HL-60 (cell line): ENCODE measurements around the gene GIPC1.
A peak's percentile ranks its signal among the peaks of the same experiment; 100 is the strongest.

ENCODE experiments used
- DNase-seq, 2 experiments: peaks; one replicate each; pipeline ENCODE4 v3.0.0-alpha.2; 2010 to 2020; ENCODE audit warnings: low read depth in 1 of 2, low spot score in 1 of 2
- H3K27ac ChIP-seq: fragments of 250-450 bp; sonication (Bioruptor Pico); replicated peaks from 2 replicates; pipeline ENCODE4 v1.5.1; 2020; ENCODE audit warnings: mild to moderate bottlenecking, moderate library complexity
- H3K27me3 ChIP-seq: fragments of 250-450 bp; sonication (Bioruptor Pico); 2 replicates; pipeline ENCODE4 v1.5.1; 2021; ENCODE audit warnings: mild to moderate bottlenecking, moderate library complexity; ENCODE audit not compliant: insufficient read depth, poor library complexity, severe bottlenecking
- H3K4me3 ChIP-seq: replicated peaks from 2 replicates; pipeline ENCODE4 v1.5.1; 2011; ENCODE audit warnings: mild to moderate bottlenecking, control low read depth, low read length; ENCODE audit not compliant: insufficient read depth
- CTCF ChIP-seq: IDR thresholded peaks from one replicate; pipeline ENCODE4 v1.5.1; 2011; ENCODE audit warnings: low read length, control low read depth, inconsistent platforms; ENCODE audit not compliant: insufficient read depth
- GABPA ChIP-seq: IDR thresholded peaks from 2 replicates; pipeline ENCODE4 v1.6.1; 2012; ENCODE audit warnings: low read depth
- POLR2AphosphoS5 ChIP-seq: IDR thresholded peaks from 2 replicates; pipeline ENCODE4 v1.6.1; 2012; ENCODE audit warnings: low read depth
- REST ChIP-seq: IDR thresholded peaks from 2 replicates; pipeline ENCODE4 v1.6.1; 2012; ENCODE audit warnings: low read depth; ENCODE audit not compliant: insufficient replicate concordance
- SPI1 ChIP-seq: IDR thresholded peaks from 2 replicates; pipeline ENCODE4 v1.6.1; 2012; ENCODE audit warnings: low read depth, mild to moderate bottlenecking, borderline replicate concordance

GIPC1 gene

GRCh38 chr19:14516746-14517438 is 21.0 kb upstream of the GIPC1 start:
- Histone ChIP-seq H3K27me3 (no peaks in the 10 kb centered on the region), H3K4me3 (peak overlapping the region; percentile 78), H3K27ac (no peak overlapping the region)
- no peak for TF ChIP-seq SPI1
- no peak for DNase-seq

- no peak for TF ChIP-seq CTCF
- no peak for TF ChIP-seq REST
- no peak for TF ChIP-seq POLR2AphosphoS5
- TF ChIP-seq GABPA: no peak
- TF ChIP-seq SPI1: no peak
- Histone ChIP-seq H3K27me3 (no peaks in the 10 kb centered on the region), H3K4me3 (peak overlapping the region; percentile 78; the same call in 1 of the 2 replicates), H3K27ac (no peak overlapping the region)
- no peak for DNase-seq
Measured at GRCh38 chr19:14516048-14516534, 20.2 kb upstream of the GIPC1 start.

- Histone ChIP-seq H3K27ac (no peak overlapping the region), H3K27me3 (no peaks in the 10 kb centered on the region), H3K4me3 (no peak overlapping the region)
- TF ChIP-seq GABPA: no peak
- no peak for TF ChIP-seq REST
- no peak for TF ChIP-seq POLR2AphosphoS5
- TF ChIP-seq SPI1: no peak
- TF ChIP-seq CTCF: no peak
- no peak for DNase-seq
Measured at GRCh38 chr19:14515501-14516047, 19.6 kb upstream of the GIPC1 start.

GRCh38 chr19:14514215-14514863 is 18.4 kb upstream of the GIPC1 start:
- Histone ChIP-seq H3K27ac (no peak overlapping the region), H3K27me3 (no peaks in the 10 kb centered on the region), H3K4me3 (no peak overlapping the region)
- DNase-seq: no peak
- no peak for TF ChIP-seq SPI1
- no peak for TF ChIP-seq POLR2AphosphoS5
- TF ChIP-seq GABPA: no peak
- TF ChIP-seq CTCF: no peak
- no peak for TF ChIP-seq REST
